Measurements from ENCODE around the gene FOSB.
A peak's percentile ranks its signal among the peaks of the same experiment; 100 is the strongest.
"Not testable (repeated sequence)": the region's sequence is repeated elsewhere in the genome, so short reads cannot be mapped to it uniquely, and the experiment has no call there.

Gene FOSB

DNA sequence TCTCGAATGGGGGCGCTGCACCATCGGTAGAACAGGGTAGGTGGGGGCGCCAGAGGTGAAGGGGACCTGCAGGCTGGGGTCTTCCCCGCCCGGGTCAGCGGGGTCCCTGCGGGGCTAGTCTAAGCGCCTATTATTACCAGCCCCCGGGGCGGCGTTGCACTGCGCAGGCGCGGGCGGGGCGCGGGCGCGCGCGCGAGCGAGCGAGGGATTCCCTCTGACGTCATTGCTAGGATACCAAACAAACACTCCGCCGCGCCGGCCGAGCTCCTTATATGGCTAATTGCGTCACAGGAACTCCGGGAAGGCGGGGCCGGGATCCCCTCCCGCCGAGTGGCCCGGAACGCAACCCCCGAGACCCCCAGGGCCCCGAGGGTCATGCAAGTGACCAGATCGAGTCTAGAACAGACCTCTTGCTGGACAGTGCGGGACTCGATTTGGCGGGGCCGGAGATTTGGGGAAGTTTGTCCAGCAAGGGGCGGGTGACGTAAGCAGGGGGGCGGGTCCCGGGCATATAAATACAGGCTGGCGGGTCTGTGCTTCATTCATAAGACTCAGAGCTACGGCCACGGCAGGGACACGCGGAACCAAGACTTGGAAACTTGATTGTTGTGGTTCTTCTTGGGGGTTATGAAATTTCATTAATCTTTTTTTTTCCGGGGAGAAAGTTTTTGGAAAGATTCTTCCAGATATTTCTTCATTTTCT lies at the start of gene FOSB:
Gene FOSB (plus strand): TSS at position 541 of the 703 bp plus-strand sequence. CDS start 591 bp downstream, outside the sequence.
- DNase-seq: peak; percentile 89

GRCh38 chr19:45418802-45419201 lies 49.0 kb upstream of the FOSB start:
- no peak for DNase-seq

- DNase-seq: no peak
These were observed 48.4 kb upstream of the FOSB start for GRCh38 chr19:45419396-45419795.

GRCh38 chr19:45419895-45420294 lies 47.9 kb upstream of the FOSB start:
- DNase-seq: no peak

- no peak for DNase-seq
These were observed 47.4 kb upstream of the FOSB start for GRCh38 chr19:45420356-45420755.

DNA sequence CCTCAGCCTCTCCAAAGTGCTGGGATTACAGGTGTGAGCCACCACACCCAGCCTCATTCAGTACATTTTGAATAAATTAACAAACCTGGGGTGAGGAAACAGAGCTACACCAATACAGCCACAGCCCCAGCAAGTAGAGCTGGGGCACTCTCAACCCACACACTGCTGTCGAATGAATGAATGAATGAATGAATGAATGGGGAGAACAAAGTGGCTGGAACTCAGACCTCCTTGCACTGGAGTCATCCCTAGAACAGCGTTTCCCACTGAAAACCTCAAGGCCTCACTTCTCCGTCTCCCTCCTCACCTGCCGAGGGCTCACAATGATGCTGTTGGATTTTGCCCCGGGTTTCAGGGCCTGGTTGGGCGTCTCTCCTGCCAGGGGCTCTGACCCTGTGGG lies 46.9 kb upstream of the FOSB start:
- DNase-seq: no peak

DNA sequence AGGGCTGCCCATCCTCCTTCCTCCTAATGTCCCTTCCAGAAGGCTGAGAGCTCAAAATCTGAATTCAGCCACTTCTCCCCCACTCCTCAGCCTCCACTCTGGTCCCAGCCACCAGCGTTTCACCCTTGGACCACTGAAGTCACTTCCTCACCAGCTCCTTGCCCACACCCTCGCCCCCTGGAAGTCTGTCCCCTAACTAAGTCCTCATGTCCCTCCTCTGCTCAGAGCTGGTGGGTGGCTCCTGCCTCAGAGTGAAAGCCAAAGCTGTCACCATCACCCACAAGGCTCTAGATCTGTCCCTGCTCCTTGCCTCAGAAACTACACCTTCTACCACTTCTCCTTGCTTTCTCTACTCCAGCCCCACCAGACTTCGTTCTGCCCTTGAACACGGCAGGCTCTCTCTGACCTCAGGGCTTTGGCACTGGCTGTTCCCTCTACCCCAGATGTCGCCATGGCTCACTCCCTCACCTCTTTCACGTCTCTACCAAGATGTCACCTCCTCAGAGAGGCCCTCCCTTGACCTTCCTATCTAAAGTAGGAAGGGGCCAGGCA lies 45.8 kb upstream of the FOSB start:
- DNase-seq: no peak

DNA sequence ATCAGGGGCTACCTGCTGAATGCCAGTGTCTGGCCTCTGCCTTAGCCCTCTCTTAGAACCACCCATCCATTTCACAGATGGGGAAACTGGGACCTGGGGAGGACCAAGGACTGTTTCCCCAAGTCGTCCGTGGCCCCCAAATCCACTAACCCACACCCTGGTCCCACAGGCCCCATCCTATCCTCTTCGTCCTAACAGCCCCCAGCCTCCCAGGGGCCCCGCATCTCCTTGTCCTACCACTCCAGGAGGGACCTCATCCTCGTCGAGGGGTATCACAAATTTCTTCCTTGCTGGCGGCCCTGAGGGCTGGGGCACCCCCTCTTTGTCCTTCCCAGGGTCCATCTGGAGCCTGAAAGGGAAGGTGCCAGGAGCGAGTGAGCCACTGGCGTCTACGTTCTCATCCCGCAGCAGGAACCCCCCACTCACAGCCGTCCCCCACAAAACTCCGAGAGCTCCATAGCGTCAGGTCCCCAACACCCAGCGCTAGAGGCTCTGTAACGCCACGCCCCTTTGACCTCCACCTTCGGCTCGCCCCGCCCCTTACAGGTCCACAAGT lies 44.7 kb upstream of the FOSB start:
- DNase-seq: no peak

GRCh38 chr19:45423589-45424190 lies 44.1 kb upstream of the FOSB start, which contains the start of gene ERCC1:
TSS of gene ERCC1 (minus strand) at chr19:45423917. CDS start at chr19:45423374, 543 bp downstream.
- peak; percentile 70 for DNase-seq

DNA sequence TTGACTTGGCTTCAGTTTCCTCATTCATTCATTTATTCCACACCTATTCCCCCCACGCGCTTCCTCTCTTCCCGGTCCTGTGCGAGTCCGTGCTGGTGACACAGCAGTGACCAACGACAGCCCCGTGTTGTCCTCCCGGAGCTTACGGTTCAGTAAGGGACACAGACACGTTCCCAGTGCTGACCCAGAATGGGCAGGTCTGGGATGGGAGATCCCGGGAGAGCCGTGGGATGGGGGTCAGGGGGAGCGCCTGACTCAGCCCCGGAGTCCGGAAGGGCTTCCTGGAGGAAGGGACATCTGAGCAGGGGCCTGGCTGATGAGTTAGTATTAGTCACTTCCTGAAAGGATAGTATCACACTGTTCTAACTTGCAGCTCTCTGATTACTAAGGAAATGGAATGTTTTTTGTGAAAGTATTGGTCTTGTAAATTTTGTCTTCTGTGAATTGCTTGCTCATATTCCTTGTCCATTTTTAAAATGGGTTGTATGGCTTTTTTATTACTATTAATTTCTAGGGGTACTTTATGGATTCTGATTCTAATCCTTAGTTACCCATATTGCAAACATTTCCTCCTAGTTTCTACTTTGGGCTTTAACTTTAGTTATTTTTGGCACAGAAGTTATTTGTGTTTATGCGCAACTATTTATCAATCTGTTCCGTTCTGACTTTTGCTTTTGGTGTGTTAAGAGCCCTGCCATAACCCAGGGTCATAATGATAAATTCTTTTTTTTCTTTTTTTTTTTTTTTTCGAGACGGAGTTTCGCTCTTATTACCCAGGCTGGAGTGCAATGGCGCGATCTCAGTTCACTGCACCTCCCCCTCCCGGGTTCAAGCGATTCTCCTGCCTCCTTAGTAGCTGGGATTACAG lies 43.4 kb upstream of the FOSB start:
- DNase-seq: no peak

- DNase-seq: no peak
These were observed 39.2 kb upstream of the FOSB start for GRCh38 chr19:45428384-45429231.

- DNase-seq: not testable (repeated sequence)
These were observed 37.9 kb upstream of the FOSB start for GRCh38 chr19:45429896-45430295.

DNA sequence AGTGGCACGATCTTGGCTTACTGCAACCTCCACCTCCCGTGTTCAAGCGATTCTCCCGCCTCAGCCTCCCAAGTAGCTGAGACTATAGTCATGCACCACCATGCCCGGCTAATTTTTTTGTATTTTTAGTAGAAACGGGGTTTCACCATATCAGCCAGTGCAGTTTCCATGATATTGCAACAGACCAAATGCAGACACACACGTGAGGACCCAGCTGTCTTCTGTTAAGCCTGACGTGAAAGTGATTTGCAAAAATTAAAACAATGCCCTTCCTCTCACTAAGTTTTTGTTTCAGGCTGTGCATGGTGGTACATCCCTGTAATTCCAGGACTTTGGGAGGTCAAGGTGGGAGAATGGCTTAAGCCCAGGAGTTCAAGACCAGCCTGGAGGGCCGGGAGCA lies 36.8 kb upstream of the FOSB start:
- not testable (repeated sequence) for DNase-seq

- not testable (repeated sequence) for DNase-seq
These were observed 35.3 kb upstream of the FOSB start for GRCh38 chr19:45432543-45432942.

- DNase-seq: no peak
These were observed 30.5 kb upstream of the FOSB start for GRCh38 chr19:45437328-45437727.

DNA sequence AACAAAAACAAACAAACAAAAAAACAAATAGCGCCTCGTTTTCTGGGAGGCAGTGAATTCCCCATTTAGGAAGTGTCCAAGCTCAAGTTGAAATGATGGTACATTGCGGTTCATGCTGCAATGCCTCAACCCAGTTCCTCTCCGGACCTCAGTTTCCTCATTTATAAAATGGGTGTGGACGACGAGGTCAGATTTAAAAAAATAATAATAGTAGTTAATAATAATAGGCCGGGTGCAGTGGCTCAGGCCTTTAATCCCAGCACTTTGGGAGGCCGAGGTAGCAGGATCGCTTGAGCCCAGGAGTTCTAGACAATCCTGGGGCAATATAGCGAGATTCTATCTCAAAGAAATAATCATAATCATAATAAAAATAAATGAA lies 28.6 kb upstream of the FOSB start:
- no peak for DNase-seq

DNA sequence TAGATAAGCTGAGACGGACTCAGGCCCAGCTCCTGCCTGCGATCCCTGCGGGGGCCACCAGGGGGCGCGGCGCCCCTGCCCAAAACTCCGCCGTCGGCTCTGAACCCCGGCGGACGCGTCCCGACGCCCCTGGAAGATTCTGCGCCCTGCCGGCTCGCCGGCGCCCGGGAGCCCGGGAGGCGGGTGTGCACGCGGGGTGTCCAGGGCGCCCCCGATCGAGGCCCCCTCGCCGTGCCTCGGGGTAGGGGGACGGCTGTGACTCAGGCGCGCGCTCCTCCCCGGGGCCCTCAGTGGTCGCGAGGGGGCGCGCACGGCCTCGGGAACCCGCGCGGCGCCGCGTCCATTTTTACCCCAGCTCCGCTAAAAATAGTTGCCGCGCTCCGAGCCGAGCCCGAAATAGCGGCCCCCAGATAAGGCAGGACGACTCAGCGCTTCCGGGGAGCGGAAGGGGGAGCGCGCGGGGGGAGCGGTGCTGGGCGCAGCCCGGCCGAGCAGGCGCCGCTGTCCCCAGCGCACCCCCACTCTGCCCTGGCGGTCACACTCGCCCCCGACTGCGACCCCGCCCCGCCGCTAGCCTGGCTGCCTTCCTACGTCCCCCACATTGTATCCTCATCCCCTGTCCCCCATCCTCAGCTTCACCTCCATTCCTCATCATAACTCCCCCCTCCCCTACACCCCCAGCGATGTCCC lies 28.1 kb upstream of the FOSB start:
- peak; percentile 77 for DNase-seq

GRCh38 chr19:45440259-45440638 lies 27.5 kb upstream of the FOSB start:
- DNase-seq: no peak

GRCh38 chr19:45440873-45441654 lies 26.7 kb upstream of the FOSB start:
- DNase-seq: no peak

GRCh38 chr19:45442408-45442777 lies 25.4 kb upstream of the FOSB start:
- no peak for DNase-seq
